IgD-negative memory B cell (primary cell): ENCODE measurements around the gene GRAP2. TPM values are rescaled to one million over a fixed set of nuclear protein-coding genes. Genes with fewer than 3 reads are reported as not detected.
"Not testable (repeated sequence)": the region's sequence is repeated elsewhere in the genome, so short reads cannot be mapped to it uniquely, and the experiment has no call there.

Experiments used
- H3K27ac Mint-ChIP-seq, 3 donors: one replicate each; pipeline ENCODE4 v1.8.0; 2020 to 2022; ENCODE audit warnings: mild to moderate bottlenecking in 3 of 3, mixed read lengths in 3 of 3, moderate library complexity in 1 of 3
- H3K27me3 Mint-ChIP-seq: one replicate; pipeline ENCODE4 v1.8.0; 2021; ENCODE audit warnings: mixed read lengths
- H3K36me3 Mint-ChIP-seq: one replicate; pipeline ENCODE4 v1.8.0; 2020; ENCODE audit warnings: mild to moderate bottlenecking, mixed read lengths
- H3K4me1 Mint-ChIP-seq, 3 donors: one replicate each; pipeline ENCODE4 v1.8.0; 2020 to 2022; ENCODE audit warnings: mixed read lengths in 3 of 3, mild to moderate bottlenecking in 1 of 3
- H3K4me3 Mint-ChIP-seq, 4 donors: one replicate each; pipeline ENCODE4 v1.8.0; 2020 to 2022; ENCODE audit warnings: mild to moderate bottlenecking in 4 of 4, mixed read lengths in 4 of 4, moderate library complexity in 3 of 4
- H3K9me3 Mint-ChIP-seq, 3 donors: one replicate each; pipeline ENCODE4 v1.8.0; 2020 to 2021; ENCODE audit warnings: mixed read lengths in 3 of 3, mild to moderate bottlenecking in 1 of 3
- polyA plus RNA-seq: library from polyadenylated mRNA; unstranded; fragments of 300-500 nt; fragmentation: Illumina TruSeq; gene quantifications from one replicate; pipeline ENCODE4 v1.2.3, GENCODE V29; 2021

The GRAP2 gene
- polyA plus RNA-seq, 1 donor from 2014 or later, result 11.8 TPM

- H3K9me3 Mint-ChIP-seq, result no peaks in the 10 kb centered on the region
- H3K4me1 Mint-ChIP-seq, result peaks cover 1 to 4% (median 2%) of the 10 kb centered on the region in 3 donors
- no peak overlapping the region for H3K4me3 Mint-ChIP-seq
- H3K36me3 Mint-ChIP-seq, result no peaks in the 10 kb centered on the region
- peaks cover 34% of the 10 kb centered on the region for H3K27me3 Mint-ChIP-seq
- no peak overlapping the region for H3K27ac Mint-ChIP-seq
Measured at GRCh38 chr22:39992088-39992826, 91.4 kb downstream of the GRAP2 start.

GRCh38 chr22:39992894-39993293, 92.0 kb downstream of the GRAP2 start:
- H3K27ac Mint-ChIP-seq, H3K4me3 Mint-ChIP-seq: not testable (repeated sequence)
- H3K27me3 Mint-ChIP-seq, result peaks cover 34% of the 10 kb centered on the region

GRCh38 chr22:39994041-39994565, 93.2 kb downstream of the GRAP2 start:
- H3K27me3 Mint-ChIP-seq, result peaks cover 34% of the 10 kb centered on the region
- peak overlapping the region in 1 of 3 donors; percentile 89 for H3K27ac Mint-ChIP-seq
- H3K9me3 Mint-ChIP-seq, result no peaks in the 10 kb centered on the region
- no peaks in the 10 kb centered on the region for H3K36me3 Mint-ChIP-seq
- H3K4me1 Mint-ChIP-seq, result peaks cover 1 to 4% (median 2%) of the 10 kb centered on the region in 3 donors
- peak overlapping the region; percentile 21 to 76 (median 60) for H3K4me3 Mint-ChIP-seq

More at GRCh38 chr22:39992894-39993293, 92.0 kb downstream of the GRAP2 start:
- H3K36me3 Mint-ChIP-seq, H3K9me3 Mint-ChIP-seq, H3K4me1 Mint-ChIP-seq: not testable (repeated sequence)

GRCh38 chr22:39994566-39995392, 93.9 kb downstream of the GRAP2 start, which contains the start of gene FAM83F:
Gene FAM83F, plus strand, starts transcription at chr22:39994954. Its CDS starts 89 bp downstream, at chr22:39995043.
- Mint-ChIP-seq H3K9me3 (no peaks in the 10 kb centered on the region), H3K36me3 (peaks cover 1% of the 10 kb centered on the region), H3K4me3 (peak within 1 kb of the TSS; percentile 44 to 76 (median 60)), H3K27me3 (peaks cover 36% of the 10 kb centered on the region), H3K27ac (peak within 1 kb of the TSS in 1 of 3 donors; percentile 89), H3K4me1 (peaks cover 1 to 4% (median 2%) of the 10 kb centered on the region in 3 donors)

GRCh38 chr22:39995393-39996252, 94.7 kb downstream of the GRAP2 start:
- Mint-ChIP-seq H3K4me3 (peak overlapping the region in 2 of 4 donors; percentile 44 to 46), H3K36me3 (peaks cover 1% of the 10 kb centered on the region), H3K27me3 (peaks cover 39% of the 10 kb centered on the region), H3K4me1 (peaks cover 1 to 4% (median 2%) of the 10 kb centered on the region in 3 donors), H3K27ac (no peak overlapping the region), H3K9me3 (no peaks in the 10 kb centered on the region)

GRCh38 chr22:39996732-39997131, 95.8 kb downstream of the GRAP2 start:
- Mint-ChIP-seq H3K36me3 (peaks cover 1% of the 10 kb centered on the region), H3K4me1 (peaks cover 1 to 4% (median 2%) of the 10 kb centered on the region in 3 donors), H3K27me3 (peaks cover 40% of the 10 kb centered on the region), H3K9me3 (no peaks in the 10 kb centered on the region), H3K4me3 (no peak overlapping the region), H3K27ac (no peak overlapping the region)

- Mint-ChIP-seq H3K27ac (no peak overlapping the region), H3K27me3 (peaks cover 39% of the 10 kb centered on the region), H3K4me1 (peaks cover 1 to 4% (median 2%) of the 10 kb centered on the region in 3 donors), H3K9me3 (no peaks in the 10 kb centered on the region), H3K4me3 (no peak overlapping the region), H3K36me3 (peaks cover 1% of the 10 kb centered on the region)
Measured at GRCh38 chr22:39997421-39997820, 96.5 kb downstream of the GRAP2 start.

GRCh38 chr22:39997939-39998726, 97.2 kb downstream of the GRAP2 start:
- Mint-ChIP-seq H3K27ac (no peak overlapping the region), H3K9me3 (no peaks in the 10 kb centered on the region), H3K36me3 (peaks cover 1% of the 10 kb centered on the region), H3K27me3 (peaks cover 40% of the 10 kb centered on the region), H3K4me1 (peaks cover 1 to 4% (median 2%) of the 10 kb centered on the region in 3 donors), H3K4me3 (no peak overlapping the region)

- H3K4me1 Mint-ChIP-seq, result peaks cover 0 to 1% (median 0%) of the 10 kb centered on the region in 3 donors
- H3K27ac Mint-ChIP-seq, result no peak overlapping the region
- peaks cover 1% of the 10 kb centered on the region for H3K36me3 Mint-ChIP-seq
- H3K4me3 Mint-ChIP-seq, result no peak overlapping the region
- H3K27me3 Mint-ChIP-seq, result peaks cover 34% of the 10 kb centered on the region
- H3K9me3 Mint-ChIP-seq, result no peaks in the 10 kb centered on the region
Measured at GRCh38 chr22:39999144-39999757, 98.4 kb downstream of the GRAP2 start.

- H3K4me1 Mint-ChIP-seq, result peaks cover 0 to 1% (median 0%) of the 10 kb centered on the region in 3 donors
- peaks cover 37% of the 10 kb centered on the region for H3K27me3 Mint-ChIP-seq
- H3K4me3 Mint-ChIP-seq, result no peak overlapping the region
- peaks cover 1% of the 10 kb centered on the region for H3K36me3 Mint-ChIP-seq
- no peak overlapping the region for H3K27ac Mint-ChIP-seq
- no peaks in the 10 kb centered on the region for H3K9me3 Mint-ChIP-seq
Measured at GRCh38 chr22:40000171-40000570, 99.3 kb downstream of the GRAP2 start.

GRCh38 chr22:40001106-40001505, 100.2 kb downstream of the GRAP2 start:
- Mint-ChIP-seq H3K27ac (no peak overlapping the region), H3K4me1 (peaks cover 0 to under 1% (median 0%) of the 10 kb centered on the region in 3 donors), H3K36me3 (peaks cover 1% of the 10 kb centered on the region), H3K4me3 (no peak overlapping the region), H3K27me3 (peaks cover 31% of the 10 kb centered on the region), H3K9me3 (no peaks in the 10 kb centered on the region)

- Mint-ChIP-seq H3K9me3 (no peaks in the 10 kb centered on the region), H3K36me3 (peaks cover 1% of the 10 kb centered on the region)
Measured at GRCh38 chr22:40001800-40002577, 101.1 kb downstream of the GRAP2 start.

More at GRCh38 chr22:40001800-40002577, 101.1 kb downstream of the GRAP2 start:
- Mint-ChIP-seq H3K27ac (no peak overlapping the region), H3K4me1 (no peaks in the 10 kb centered on the region), H3K27me3 (peaks cover 28% of the 10 kb centered on the region), H3K4me3 (no peak overlapping the region)
